ENCODE measurements around the gene ERMAP.

The ERMAP gene

GRCh38 chr1:42876009-42876408 lies 59.1 kb downstream of the ERMAP start:
- DNase-seq = no peak

GRCh38 chr1:42877380-42877779 lies 60.5 kb downstream of the ERMAP start:
- DNase-seq = no peak

DNA sequence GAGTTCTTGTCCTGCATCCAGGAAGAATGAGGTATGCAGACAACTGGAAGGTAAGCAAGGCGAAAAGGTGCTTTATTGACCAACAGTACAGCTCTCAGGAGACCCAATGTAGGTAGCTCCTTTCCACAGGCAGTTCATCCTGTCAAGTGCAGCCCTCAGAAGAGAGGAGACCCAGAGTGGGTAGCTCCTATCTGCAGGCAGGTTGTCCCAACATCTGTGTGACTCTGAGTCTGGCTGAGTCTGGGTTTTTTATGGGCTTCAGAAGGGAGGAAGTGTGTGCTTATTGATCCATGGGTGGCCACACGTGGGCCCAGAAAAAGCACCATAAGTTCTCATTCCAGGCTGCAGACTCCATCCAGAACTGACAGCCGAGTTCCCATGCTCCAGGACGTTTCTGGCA lies 63.5 kb downstream of the ERMAP start:
- no peak for DNase-seq

DNA sequence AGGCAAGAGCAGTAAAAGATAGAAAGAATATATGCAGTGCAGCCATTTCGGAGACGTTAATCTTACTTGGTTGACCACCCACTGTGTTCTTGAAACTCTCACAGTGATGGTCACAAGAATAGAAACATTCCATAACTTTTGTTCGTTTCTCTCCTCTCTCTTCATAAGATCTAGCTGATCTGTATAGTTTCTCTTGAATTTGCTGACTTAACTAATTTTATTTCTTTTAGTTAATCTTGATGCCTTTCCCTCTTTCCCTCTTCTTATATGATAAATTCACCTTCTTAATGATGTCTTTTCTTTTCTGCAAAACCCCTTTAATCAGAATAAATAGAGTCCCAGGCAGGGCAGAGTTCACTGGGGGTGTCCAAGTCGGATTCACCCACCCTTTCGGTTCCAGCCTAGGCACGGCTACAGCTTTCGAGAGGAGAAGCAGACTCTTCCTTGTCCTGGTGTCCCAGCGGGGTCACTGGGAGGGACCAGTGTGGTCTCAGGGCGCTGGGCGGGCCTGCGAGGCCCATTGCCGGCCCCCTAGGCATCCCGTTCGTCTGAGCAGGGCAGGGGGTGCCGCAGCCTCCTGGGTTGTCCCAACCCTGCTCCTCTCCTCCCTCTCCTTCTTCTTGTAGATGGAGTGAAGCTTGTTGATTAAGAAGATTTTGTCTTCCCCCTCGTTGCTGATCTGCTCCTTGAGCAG lies 69.3 kb downstream of the ERMAP start:
- DNase-seq = no peak

GRCh38 chr1:42886800-42887199 lies 69.9 kb downstream of the ERMAP start:
- DNase-seq = no peak

GRCh38 chr1:42887366-42887765 lies 70.4 kb downstream of the ERMAP start:
- no peak for DNase-seq

DNA sequence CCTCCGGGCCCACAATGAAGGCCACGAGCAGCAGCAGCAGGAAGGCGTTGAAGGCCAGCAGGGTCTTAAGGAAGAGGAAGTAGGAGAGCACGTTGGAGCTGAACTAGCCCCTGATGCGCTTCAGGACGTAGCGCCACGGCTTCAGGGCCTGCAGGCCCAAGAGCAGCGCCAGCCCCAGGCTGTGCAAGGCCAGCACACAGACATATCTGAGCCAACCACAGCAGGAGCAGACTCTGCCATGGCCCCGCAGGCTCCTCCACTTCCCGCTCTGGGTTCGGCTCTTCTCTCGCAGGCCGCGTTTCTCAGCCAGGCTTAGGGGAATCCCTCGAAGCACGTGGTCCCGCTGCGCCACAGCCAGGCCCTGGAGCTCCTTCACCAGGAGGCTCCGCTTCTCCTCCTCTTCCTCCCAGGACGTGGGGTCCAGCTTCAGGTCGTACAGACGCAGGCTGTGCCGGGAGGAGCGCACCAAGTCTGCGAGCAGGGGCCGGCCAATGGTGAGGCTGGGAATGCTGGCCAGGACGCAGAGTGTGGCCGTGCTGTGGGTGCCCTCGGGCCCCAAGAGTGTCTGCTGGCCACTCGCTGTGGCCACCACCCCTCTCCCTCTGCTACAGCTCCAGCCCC lies 71.2 kb downstream of the ERMAP start:
- DNase-seq = no peak

DNA sequence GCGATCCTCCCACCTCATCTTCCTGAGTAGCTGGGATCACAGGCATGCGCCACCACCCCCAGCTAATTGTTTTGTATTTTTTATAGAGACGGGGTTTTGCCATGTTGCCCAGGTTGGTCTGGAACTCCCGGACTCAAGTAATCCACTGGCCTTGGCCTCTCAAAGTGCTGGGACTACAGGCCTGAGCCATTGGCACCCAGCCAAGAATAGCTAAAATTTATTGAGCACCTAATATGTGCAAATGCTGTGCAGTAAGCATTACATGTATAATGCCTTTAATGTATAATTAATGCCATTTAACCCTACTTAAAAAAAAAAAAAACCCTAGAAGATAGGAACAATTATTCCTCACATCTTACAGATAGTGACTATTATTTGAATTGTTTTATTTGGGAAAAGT lies 72.3 kb downstream of the ERMAP start:
- DNase-seq = no peak

- DNase-seq = no peak
Observed at GRCh38 chr1:42891465-42892138, 74.7 kb downstream of the ERMAP start.

Measured in fibroblast of skin of back (primary cell).